HG03442 (cell line): Measurements from ENCODE around the gene AICDA.
"Not testable (repeated sequence)": the region's sequence is repeated elsewhere in the genome, so short reads cannot be mapped to it uniquely, and the experiment has no call there.

Experiments
- ATAC-seq: cut with Tn5 transposase; IDR thresholded peaks from one replicate; pipeline ENCODE4 v1.9.1; 2021; ENCODE audit warnings: mild to moderate bottlenecking, moderate library complexity; ENCODE audit not compliant: unreplicated experiment

AICDA gene

DNA sequence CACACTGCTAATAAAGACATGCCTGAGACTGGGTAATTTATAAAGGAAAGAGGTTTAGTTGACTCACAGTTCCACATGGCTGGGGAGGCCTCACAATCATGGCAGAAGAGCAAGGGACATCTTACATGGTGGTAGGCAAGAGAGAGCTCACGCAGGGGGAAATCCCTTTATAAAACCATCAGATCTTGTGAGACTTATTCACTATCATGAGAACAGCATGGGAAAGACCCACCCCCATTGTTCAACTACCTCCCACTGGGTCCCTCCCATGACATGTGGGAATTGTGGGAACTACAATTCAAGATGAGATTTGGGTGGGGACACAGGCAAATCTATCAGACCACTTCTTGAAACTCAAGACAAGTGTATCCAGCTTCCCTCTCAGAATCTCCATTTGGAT is 1.2 kb upstream of the AICDA start:
- ATAC-seq: not testable (repeated sequence)

DNA sequence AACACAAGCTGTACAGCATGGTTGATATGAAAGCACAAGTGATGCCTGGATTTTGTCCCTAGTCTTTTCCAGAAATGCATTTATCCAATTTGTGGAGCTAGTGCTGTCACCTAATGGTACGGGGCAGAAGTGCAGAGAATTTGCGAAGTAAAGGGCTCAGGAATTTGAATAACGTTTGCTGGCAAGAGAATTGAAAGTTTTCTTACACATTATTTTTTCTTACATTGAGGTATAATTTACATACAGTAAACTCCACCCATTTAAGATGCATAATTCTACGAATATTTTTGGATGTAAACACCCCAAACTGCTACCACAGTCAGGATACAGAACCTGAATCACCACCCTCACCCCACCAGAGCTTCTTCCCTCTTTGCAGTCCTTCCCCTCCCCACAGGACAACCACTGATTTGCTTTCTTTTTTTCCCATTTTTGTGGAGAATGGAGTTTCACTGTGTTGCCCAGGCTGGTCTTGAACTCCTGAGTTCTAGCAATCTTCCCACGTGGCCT is 3.5 kb downstream of the AICDA start:
- no peak for ATAC-seq

DNA sequence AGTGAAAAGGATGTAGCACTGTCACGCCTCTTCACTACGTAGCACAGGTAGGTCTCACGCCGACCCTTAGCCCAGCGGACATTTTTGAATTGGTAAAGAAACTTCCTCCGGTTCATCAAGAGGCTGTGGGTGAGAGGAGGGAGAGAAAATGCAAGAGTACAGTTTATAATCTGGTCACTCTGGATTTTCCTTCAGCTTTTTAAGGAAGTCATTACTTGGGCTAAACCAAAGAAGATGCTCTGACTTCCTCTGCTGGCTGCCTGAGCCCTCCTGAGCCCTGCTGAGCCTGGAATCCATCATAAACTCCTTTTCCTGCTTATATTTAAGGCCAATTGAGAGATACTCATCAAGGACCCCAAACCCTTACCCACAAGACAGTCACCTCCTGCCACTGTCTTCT is 5.8 kb downstream of the AICDA start:
- no peak for ATAC-seq

DNA sequence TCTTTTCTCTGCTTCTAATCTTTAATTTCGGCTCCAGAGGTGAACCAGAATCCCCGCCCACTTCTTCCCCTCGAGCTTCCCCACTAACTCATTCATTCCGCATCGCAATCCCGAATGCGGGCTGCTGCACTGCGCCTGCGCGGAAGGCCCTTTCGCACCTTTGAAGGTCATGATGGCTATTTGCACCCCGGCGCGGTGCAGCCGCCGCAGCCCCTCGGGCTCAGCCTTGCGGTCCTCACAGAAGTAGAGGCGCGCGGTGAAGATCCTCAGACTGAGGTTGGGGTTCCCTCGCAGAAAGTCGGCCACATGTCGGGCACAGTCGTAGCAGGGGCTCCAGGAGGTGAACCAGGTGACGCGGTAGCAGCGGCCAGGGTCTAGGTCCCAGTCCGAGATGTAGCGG is 7.6 kb downstream of the AICDA start:
- no peak for ATAC-seq

DNA sequence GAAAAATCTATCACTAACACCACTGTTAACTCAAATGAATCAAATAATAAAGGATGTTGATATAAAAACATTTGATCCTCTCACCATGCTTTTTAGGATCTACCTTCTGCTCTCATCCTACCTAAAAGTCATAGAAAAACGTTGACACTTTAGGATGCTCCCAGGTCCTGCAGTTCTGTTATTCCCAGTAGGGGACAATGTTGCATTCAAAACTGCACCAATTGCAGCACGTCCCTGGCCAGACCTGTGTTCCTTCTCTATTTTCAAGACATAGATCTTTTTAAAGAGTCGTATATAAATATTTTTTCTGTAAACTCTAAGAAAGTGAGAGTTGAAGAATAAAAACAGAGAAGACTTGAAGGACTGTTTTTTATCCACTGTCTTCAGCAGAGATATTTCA is 8.8 kb downstream of the AICDA start:
- no peak for ATAC-seq

DNA sequence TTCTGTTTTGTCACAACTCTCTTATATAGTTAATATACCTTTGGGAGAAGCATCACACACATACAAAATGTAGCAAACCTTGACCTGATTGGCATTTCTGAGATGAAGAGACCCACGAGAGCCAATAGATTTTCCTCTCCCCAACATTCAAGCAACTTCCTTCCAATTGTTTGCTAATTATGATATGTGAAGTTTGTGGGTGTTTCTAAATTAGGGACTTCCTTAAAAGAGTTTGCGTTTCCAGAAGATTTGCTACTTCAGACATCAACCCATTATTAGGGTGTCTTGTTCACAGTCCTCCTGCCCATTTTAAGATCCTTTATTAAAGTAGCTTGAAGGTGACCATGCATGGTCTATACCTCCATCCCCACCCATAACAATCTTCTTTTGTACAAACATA is 9.4 kb downstream of the AICDA start:
- no peak for ATAC-seq

DNA sequence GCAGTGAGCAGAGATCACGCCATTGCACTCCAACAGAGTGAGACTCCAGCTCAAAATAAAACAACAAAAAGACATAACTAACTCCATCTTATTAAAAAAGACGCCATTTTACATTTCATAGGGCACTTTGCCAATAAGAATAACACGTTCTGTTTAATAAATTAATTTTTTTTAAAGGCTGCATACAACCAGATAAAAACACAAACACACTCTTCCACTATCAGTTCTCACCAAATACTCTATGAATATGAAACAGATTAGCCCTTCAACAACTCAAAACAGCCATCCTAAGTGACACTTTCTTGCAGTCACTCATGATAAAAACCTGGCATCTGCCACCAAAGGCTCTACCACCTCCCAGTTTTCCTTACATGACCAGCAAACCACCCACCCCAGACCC is 16.1 kb downstream of the AICDA start:
- ATAC-seq: no peak

DNA sequence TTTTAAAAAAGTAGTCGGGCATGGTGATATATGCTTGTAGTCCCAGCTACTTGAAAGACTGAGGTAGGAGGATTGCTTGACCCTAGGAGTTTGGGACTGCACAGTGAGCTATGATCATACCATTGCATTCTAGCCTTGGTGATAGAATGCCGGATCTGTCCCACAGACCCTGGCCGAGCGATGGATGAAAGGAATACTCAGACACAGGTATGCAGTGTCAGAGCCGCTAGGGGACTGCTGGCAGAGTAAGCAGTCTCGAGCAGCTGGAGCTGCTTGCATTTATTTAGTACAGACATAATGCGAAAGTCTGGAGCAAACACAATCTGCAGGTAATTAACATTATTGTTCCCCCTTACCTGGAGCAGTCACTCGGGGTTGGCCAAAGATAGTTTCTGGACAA is 18.6 kb downstream of the AICDA start:
- ATAC-seq: no peak

DNA sequence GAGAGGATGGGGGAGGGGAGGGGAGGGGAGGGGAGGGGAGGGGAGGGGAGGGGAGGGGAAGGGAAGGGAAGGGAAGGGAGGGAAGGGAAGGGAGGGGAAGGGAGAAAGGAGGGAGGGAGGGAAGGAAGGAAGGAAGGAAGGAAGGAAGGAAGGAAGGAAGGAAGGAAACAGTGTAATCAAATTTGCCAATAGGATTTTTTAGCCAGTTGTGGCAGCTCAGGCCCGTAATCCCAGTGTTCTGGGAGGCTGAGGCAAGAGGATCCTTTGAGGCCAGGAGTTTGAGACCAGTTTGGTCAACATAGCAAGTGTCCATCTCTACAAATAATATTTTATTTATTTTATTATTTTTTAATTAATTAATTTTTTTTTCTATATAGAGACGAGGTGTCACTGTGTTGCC is 19.4 kb downstream of the AICDA start:
- no peak for ATAC-seq

DNA sequence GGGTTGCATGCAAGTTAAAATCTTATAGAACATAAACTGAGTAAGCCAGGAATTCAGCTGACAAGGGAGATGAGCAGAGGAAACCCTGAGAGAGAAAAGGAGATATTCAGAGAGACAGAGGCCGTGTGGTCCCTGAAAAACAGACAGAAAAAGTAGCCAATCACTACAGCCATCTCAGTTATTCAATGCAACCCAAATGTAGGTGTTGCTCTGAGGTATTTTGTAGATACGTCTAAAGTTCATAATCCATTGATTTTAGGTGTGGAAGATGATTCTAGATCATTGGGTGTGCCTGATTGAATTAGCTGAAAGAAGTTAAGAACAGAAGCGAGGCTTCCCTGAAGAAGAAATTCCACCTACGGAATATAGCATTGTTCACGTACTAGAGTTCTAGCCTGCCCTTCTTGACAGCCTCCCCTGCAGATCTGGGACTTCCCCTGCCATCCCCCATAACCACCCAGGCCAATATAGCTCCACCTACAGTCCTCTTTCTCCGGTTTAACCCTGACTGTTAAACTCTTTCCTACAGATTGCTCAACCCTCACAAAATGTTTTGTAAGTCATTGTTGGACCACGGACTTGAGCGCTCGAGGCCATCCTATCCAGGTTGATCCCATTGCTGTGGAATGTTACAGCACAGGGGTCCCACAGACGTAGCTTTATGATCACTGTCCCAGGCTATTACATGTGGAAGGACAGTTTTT is 21.7 kb downstream of the AICDA start:
- no peak for ATAC-seq

DNA sequence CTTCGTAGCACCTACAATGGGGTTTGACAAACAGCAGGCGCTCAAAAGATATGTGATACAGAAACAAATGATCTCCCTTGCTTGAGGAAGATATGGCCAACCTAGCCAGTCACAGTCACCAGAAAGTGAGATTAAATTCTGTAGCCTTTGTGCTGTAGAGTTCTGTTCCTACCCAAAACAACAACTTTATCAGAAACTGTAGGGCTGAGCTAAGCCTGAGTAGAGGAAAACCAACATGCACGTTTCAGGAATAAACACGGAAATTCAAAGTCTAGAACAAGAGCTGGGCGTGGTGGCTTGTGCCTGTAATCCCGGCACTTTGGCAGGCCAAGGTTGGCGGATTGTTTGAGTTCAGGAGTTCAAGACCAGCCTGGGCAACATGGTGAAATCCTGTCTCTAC is 23.0 kb downstream of the AICDA start:
- ATAC-seq: no peak

DNA sequence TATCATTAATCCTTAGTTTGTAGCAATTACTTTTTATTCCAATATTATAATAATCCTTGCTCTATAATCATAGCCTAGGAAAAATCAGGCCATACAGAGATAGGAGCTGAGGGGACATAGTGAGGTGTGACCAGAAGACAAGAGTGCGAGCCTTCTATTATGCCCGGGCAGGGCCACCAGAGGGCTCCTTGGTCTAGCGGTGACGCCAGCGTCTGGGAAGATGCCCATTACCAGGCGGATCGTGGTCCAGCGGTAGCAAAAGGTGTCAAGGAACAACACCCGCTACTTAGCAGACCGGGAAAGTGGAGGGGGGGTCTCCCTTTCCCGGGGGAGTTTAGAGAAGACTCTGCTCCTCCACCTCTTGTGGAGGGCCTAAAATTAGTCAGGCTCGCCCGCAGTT is 28.2 kb downstream of the AICDA start:
- ATAC-seq: not testable (repeated sequence)

DNA sequence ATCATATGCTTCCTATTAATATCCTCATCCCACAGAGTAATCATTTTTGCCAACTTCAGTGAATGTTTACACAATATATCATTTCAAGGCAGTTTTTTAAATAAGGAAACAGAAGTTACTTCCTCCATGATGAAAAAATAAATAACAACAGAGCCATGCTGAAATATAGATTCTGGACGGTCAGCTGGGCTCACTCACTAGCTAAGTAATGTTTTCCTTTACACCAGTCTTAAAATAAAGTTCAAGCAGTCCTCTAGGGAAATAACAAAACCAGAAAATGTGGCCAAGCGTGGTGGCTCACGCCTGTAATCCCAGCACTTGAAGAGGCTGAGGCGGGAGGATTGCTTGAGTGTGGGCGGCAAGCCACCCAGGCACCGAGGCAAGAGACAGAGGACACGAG is 28.7 kb downstream of the AICDA start:
- no peak for ATAC-seq

DNA sequence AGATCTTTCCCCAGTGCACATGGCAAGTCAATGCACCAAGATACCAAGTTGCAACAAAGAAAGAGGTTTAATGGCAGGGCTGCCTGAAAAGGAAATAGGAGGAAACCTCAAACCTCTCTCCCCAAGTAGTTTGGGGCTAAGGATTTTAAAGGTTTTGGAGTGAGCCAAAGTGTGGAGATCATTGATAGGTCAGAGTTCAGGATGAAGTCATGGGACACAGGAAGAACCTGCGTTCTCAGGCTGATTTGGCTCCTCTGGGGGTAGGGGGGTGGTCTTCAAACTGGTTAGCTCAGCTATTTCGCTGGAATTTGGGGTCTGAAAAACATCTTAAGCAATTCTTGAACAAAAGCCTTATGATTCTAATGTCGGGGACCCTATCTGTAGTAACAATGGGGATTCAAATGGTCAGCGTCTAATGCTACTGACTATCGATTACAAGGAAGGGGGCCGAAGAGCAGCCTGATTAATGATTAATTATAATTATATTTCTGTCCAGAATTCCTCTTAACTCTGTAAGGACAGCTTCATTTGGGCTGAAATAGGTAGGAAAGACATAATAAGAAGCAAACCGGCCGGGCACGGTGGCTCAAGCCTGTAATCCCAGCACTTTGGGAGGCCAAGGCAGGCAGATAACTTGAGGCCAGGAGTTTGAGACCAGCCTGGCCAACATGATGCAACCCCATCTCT is 31.4 kb downstream of the AICDA start:
- no peak for ATAC-seq

DNA sequence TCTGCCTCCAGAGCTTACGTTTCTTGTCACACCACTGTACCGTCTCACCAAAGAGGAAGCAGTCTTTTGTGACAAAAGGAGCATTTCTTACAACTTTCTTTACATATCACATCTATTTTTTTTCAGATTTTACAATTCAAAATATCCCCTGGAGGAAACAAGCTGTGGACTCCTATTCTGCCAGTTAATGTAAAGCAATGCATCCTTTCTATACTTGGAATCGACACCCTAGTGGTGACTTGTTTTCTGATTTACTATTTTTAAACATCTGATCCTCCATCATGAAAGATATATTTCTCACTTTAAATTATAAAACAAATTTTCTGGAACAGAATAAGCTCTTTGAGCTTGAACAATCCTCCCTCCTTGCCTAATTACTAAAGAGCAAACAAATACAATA is 34.8 kb downstream of the AICDA start:
- no peak for ATAC-seq

DNA sequence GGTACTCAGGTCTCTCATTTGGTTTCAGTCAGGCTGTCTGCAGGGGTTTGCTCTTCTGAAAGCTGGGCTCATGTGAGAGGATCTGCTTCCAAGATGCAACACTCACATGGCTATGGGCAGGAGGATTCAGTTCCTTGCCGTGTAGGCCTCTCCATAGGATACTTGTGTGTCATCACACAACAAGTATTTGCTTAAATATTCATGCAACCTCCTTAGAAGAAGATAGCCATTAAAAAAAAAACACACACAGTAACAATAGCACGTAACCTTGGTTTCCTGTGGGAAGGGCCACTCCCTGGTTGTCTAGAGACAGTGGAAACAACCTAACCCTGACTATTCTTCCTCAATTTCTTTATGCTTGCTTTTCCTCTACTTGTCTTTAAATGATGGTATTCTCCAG is 40.2 kb downstream of the AICDA start:
- ATAC-seq: no peak

DNA sequence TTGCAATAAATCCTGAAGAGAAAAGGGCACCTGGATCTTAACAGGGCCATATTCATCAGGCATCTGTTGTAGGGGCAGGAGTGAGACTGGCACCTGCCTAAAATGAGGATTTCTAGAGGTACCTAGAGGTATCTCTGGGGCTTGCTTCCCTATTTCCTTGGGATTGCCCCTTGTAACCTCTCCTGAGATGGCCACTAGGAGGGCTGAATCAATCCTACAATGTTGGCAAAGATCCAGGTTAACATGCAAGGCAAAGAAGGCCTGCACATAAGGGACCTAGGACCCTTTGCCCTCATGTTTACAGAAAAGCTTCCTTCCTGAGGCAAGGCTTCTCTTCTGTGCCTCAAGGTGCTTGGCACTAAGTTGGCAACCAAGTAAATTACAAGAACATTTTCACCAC is 46.1 kb downstream of the AICDA start:
- ATAC-seq: no peak

DNA sequence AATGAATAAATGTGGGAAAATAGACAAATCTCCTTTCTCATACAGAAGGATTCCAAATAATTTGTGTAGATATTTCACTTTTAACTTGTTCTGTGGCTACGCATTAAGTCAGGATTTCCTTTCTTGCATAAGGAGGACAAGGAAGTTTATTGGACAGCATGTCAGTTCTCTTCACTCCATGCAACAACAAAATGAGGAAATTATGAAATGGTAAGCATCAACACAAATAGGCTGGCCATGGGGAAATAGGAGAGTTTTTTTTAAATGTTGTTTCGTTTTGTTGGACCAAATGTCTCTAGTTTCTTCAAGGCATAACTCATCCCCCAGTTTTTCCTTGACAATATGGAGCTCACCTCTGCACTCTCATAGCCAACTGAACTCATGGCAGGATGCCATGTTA is 46.6 kb downstream of the AICDA start:
- not testable (repeated sequence) for ATAC-seq

DNA sequence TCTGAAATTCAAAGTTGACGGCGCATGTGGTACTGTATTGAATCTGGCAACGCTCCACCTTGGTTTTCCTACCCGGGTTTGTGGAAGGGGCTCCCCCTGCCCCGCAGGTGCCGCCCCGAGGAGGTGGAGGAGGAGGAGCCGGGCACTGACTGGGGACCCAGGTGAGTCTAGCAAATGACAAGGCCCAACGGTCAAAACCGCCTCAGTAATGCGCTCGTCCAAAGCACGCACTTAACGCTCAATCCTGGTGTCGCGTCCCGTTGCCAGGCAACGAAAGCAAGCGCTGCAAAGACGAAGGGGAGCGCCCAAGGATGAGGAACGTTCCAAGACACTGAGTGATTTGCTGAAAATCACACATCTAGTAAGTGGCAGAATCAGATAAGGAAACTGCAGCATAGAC is 48.0 kb downstream of the AICDA start:
- ATAC-seq: no peak

DNA sequence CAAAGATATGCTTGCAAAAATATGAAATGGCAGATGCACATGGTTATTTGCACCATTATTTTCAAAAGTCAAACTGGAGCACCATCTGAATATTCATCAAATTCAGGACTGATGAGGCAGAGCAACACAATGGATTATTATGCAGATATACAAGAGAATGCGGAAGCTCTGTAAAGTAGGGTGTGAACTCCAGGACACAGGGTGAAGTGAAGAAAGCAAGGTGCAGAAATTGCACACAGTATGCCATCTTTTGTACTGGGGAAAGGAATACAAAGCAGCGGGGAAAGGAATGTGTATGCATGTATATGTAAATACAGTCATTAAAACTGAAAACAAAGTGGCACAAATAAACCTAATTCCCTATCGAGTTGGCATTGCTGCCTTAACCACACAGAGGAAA is 49.3 kb downstream of the AICDA start:
- no peak for ATAC-seq

DNA sequence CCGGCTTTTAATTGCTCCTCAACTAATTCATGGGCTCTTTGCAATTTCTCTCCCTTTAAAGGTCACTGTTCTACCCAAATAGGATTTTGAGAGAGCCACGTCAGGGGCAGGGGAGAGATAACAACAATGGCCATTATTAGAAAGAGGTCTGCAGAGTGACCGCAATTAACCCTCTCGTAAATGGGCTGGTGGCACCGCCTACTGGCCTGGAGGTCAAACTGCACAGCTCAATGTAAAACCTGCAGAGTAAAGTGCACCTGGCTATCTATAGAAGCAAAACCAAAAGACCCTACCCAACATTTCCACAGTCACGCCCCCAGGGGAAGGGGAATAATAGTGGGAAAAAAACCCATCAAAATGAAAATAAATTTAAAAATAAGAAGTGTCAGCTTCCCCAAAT is 50.3 kb downstream of the AICDA start:
- no peak for ATAC-seq

DNA sequence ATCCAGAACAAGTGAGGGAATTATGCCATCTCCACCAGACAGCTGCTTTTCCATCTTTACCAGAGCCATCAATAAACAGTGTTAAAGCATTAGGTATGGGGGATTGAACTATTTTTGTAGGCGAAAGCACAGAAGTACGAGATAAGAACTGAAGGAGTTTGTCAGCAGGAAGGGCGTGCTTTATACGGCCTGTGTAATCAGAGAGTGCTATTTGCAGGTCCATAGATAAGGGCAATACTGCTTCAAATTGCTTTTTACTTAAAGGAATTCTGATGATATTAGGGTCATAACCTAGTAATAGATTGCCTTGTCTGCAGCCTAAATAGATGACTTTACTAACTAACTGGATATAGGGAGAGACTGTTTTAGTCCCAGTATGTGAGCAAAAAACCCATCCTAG is 51.6 kb downstream of the AICDA start:
- no peak for ATAC-seq

DNA sequence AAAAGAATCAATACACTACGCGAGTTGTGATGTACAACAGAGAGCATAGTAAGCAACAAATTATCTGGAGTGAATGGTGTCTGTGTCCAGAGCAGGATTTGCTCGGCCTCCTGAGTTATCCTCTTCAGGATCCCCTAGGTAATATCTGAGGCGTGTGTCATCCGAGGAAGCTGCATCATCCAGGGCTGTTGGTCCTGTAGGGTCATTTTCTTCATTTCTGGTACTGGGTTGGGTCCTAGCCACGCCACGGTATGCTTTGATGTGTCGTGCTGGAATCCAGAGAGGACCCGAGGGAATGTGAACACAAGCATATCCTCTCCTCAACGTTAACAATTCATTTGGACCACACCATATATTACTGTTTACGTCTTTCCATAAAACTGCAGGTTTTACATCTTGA is 53.0 kb downstream of the AICDA start:
- no peak for ATAC-seq
